Measurements from ENCODE around the gene C16orf54.

DNA sequence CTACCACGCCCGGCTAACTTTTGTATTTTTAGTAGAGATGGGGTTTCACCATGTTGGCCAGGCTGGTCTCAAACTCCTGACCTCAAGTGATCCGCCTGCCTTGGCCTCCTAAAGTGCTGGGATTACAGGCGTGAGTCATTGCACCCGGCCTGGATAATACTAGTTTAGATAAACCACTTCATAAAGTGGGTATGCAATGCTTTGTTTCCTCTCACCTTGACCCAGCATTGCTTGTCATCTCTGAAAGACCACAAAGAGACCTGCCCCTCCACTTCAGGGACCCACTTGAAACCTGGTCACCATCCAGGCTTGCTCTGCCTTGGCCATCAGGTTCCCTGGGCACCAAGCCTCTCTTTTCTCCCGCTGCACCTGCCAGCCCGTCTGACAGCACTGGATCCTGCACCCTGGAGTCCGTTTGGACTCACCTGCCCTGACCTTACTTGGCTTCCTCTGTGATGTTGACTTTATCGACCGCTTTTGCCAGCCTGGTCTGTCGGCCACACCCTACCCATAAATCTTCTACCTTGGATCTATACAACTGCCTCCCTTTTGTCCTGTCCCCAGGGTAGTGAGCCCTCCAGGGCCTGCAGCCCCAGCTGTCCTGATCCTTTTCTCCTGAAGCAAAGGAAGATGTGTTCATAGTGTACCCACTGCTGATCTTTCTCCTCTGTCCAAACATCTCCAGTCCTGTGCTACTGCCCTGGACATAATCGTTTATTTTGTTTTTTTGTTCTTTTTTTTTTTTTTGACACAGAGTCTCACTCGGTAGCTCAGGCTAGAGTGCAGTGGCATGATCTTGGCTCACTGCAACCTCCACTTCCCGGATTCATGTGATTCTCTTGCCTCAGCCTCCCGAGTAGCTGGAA, 19.6 kb upstream of the C16orf54 start:
- TF ChIP-seq, protein P1, sequence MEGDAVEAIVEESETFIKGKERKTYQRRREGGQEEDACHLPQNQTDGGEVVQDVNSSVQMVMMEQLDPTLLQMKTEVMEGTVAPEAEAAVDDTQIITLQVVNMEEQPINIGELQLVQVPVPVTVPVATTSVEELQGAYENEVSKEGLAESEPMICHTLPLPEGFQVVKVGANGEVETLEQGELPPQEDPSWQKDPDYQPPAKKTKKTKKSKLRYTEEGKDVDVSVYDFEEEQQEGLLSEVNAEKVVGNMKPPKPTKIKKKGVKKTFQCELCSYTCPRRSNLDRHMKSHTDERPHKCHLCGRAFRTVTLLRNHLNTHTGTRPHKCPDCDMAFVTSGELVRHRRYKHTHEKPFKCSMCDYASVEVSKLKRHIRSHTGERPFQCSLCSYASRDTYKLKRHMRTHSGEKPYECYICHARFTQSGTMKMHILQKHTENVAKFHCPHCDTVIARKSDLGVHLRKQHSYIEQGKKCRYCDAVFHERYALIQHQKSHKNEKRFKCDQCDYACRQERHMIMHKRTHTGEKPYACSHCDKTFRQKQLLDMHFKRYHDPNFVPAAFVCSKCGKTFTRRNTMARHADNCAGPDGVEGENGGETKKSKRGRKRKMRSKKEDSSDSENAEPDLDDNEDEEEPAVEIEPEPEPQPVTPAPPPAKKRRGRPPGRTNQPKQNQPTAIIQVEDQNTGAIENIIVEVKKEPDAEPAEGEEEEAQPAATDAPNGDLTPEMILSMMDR (conservative IDR thresholded peaks at IDR 0.05): no peak
- TF ChIP-seq EZH2 (IDR thresholded peaks at IDR 0.05; ENCODE audit: low read depth): no peak

Data from PC-9 (cell line).